Spleen (tissue), 13 donors: ENCODE results near the gene C11orf87. TPM values are rescaled to one million over a fixed set of nuclear protein-coding genes. Genes with fewer than 3 reads are reported as not detected.

Experiments
- DNase-seq: peaks from one replicate; pipeline ENCODE4 v3.0.0-alpha.2; 2020
- H3K27ac ChIP-seq, 8 donors: fragments of 200-600 bp; sonication (generic) in 7 of 8; 1 replicate in 4 of 8; 2 replicates in 4 of 8; pipeline versions ENCODE4 v1.5.0 to v1.8.0; 2016 to 2021; ENCODE audit warnings: inconsistent platforms in 4 of 8, mild to moderate bottlenecking in 4 of 8, moderate library complexity in 1 of 8
- H3K27me3 ChIP-seq, 7 donors: fragments of 200-600 bp; sonication (generic) in 6 of 7; replicated peaks in 1 of 7; 1 replicate in 4 of 7; 2 replicates in 3 of 7; pipeline versions ENCODE4 v1.5.0 to v1.8.0; 2016 to 2021; ENCODE audit warnings: inconsistent platforms in 3 of 7, mild to moderate bottlenecking in 1 of 7
- H3K36me3 ChIP-seq, 6 donors: fragments of 200-600 bp; sonication (generic) in 5 of 6; 1 replicate in 4 of 6; 2 replicates in 2 of 6; pipeline versions ENCODE4 v1.5.0 to v1.8.0; 2016 to 2021; ENCODE audit warnings: inconsistent platforms in 2 of 6
- H3K4me1 ChIP-seq, 6 donors: fragments of 200-600 bp; sonication (generic) in 5 of 6; 1 replicate in 3 of 6; 2 replicates in 3 of 6; pipeline versions ENCODE4 v1.5.0 to v1.8.0; 2016 to 2021; ENCODE audit warnings: inconsistent platforms in 3 of 6
- H3K4me3 ChIP-seq, 8 donors: fragments of 200-600 bp; sonication (generic) in 7 of 8; 1 replicate in 4 of 8; 2 replicates in 4 of 8; pipeline versions ENCODE4 v1.5.0 to v1.8.0; 2016 to 2021; ENCODE audit warnings: inconsistent platforms in 4 of 8, mild to moderate bottlenecking in 4 of 8, moderate library complexity in 2 of 8
- H3K9me3 ChIP-seq, 8 donors: fragments of 200-600 bp; sonication (generic) in 7 of 8; 1 replicate in 4 of 8; 2 replicates in 4 of 8; pipeline versions ENCODE4 v1.5.0 to v1.8.0; 2016 to 2021; ENCODE audit warnings: inconsistent platforms in 4 of 8
- CTCF ChIP-seq, 11 experiments: fragments of 200-600 bp in 7 of 11; fragments of 450-650 bp in 4 of 11; sonication (generic) in 4 of 11; IDR thresholded peaks in 8 of 11; conservative IDR thresholded peaks in 3 of 11; 1 replicate in 7 of 11; 2 replicates in 4 of 11; pipeline versions ENCODE4 v1.4.0 to v1.8.0; 2016 to 2021; ENCODE audit warnings: antibody characterized with exemption in 11 of 11, inconsistent platforms in 4 of 11, mild to moderate bottlenecking in 1 of 11
- POLR2A ChIP-seq, 3 donors: fragments of 450-650 bp; IDR thresholded peaks; one replicate each; pipeline ENCODE4 v1.5.1; 2017; ENCODE audit warnings: antibody characterized with exemption in 3 of 3, mild to moderate bottlenecking in 1 of 3
- POLR2AphosphoS5 ChIP-seq, 3 donors: sonication (generic); formaldehyde crosslinking; IDR thresholded peaks; one replicate each; pipeline ENCODE4 v1.5.1; 2017; ENCODE audit warnings: antibody characterized with exemption in 3 of 3
- WGBS, 5 donors: extraction: QIAGEN DNeasy Blood & Tissue Kit in 3 of 5; methylation state at CpG; one replicate each; pipeline versions ENCODE4 v1.1.5 to v1.1.7; 2013 to 2018; 5-methylcytosine and 5-hydroxymethylcytosine counted together
- intact Hi-C: fragments of 100-400 bp; cut with DNase I; formaldehyde crosslinking; loops from one replicate; pipeline ENCODE4 v1.15.0; 2023; ENCODE audit warnings: low total_unique reads
- long read RNA-seq, 2 donors: transcript quantifications; one replicate each; lab custom pipeline, GENCODE V29; 2026
- polyA plus RNA-seq, 3 donors: library from polyadenylated mRNA; stranded (reverse); fragments of 200-250 nt; gene quantifications; one replicate each; pipeline ENCODE4 v1.2.1, GENCODE V29; 2013
- total RNA-seq, 7 donors: library from RNA; depleted of rRNA in 3 of 7; stranded (reverse); fragments of >200 nt in 3 of 7; fragmentation: NEBNext Ultra II Directional in 4 of 7; extraction: Animal tissue kit (Norgen Biotek cat#: 25700) in 4 of 7; gene quantifications; one replicate each; pipeline versions ENCODE4 v1.1.0 to v1.2.1, GENCODE V29; 2016 to 2021
- donor health status: healthy with polysubstance abuse.
- donor health status: DM: no; HTN: no; CAD: no; lungs with moderate emphysema.
- donor health status: DM: no; HTN: no; CAD: no.
- donor health status: Bipolar disorder and iron deficiency.
- donor health status: healthy.
- donor health status: DM: no; HTN: no; CAD: no.
- donor health status: DM: yes; HTN: yes; CAD: no.

C11orf87 gene
- total RNA-seq (under 1 TPM in 4 of 7 donors, not detected in 3; 0.09 to 0.42 (median 0.15) TPM), polyA plus RNA-seq (under 1 TPM in 2 of 3 donors, not detected in 1; 0.02 to 0.06 TPM)
- long read RNA-seq, donor 1: 0 reads
- long read RNA-seq, donor 2: 0 reads

GRCh38 chr11:109421981-109422869, at the start of gene C11orf87:
Gene C11orf87, plus strand, starts transcription at chr11:109422190. Its CDS starts 1,444 bp downstream, at chr11:109423634.
- Histone ChIP-seq H3K9me3 (no peaks in the 10 kb centered on the region), H3K36me3 (no peaks in the 10 kb centered on the region), H3K27ac (no peak within 1 kb of the TSS), H3K4me3 (peak within 1 kb of the TSS in 7 of 8 donors; percentile 4 to 59 (median 25)), H3K27me3 (peaks cover 6 to 65% (median 36%) of the 10 kb centered on the region in 7 donors), H3K4me1 (peaks cover 0 to 28% (median 13%) of the 10 kb centered on the region in 6 donors)
- WGBS, 5 donors: 3 to 8% (median 4%) methylated on average over 36 to 54 of the region's 54 CpGs
- intact Hi-C loops: no loop called here
- DNase-seq: peak; percentile 68
- no peak for TF ChIP-seq POLR2AphosphoS5 (IDR thresholded peaks at IDR 0.05)
- no peak for TF ChIP-seq POLR2A (IDR thresholded peaks at IDR 0.05)
- TF ChIP-seq CTCF (IDR thresholded peaks at IDR 0.05 in 8 of 11, conservative IDR thresholded peaks at IDR 0.05 in 3 of 11): no peak

DNA sequence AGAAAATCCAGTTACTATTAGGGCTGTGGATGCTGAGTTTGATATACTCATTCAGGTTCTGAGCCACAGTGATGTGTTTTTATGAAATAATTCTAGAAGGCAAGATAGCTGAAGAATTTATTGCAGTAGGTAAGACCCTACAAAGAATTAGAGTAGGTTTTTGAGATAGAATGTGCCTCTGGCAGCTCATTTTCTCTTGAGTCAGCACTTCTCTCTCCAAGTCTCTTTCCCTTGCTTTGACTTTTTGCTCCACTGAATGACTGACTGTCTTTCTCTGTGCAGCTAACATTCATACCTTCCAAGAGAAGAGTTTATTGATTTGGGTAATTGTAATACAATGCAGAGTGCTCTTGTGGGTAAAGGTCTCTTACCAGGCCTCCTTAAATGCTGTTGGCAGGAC, 48.0 kb upstream of the C11orf87 start:
- TF ChIP-seq CTCF (IDR thresholded peaks at IDR 0.05 in 8 of 11, conservative IDR thresholded peaks at IDR 0.05 in 3 of 11) (no peak), POLR2A (IDR thresholded peaks at IDR 0.05) (no peak), POLR2AphosphoS5 (IDR thresholded peaks at IDR 0.05) (no peak)
- Histone ChIP-seq H3K4me3 (no peak overlapping the region), H3K4me1 (no peaks in the 10 kb centered on the region), H3K27me3 (no peaks in the 10 kb centered on the region), H3K36me3 (no peaks in the 10 kb centered on the region), H3K9me3 (peaks cover 0 to 22% (median 15%) of the 10 kb centered on the region in 8 donors), H3K27ac (no peak overlapping the region)
- intact Hi-C loops: no loop called here
- no peak for DNase-seq

DNA sequence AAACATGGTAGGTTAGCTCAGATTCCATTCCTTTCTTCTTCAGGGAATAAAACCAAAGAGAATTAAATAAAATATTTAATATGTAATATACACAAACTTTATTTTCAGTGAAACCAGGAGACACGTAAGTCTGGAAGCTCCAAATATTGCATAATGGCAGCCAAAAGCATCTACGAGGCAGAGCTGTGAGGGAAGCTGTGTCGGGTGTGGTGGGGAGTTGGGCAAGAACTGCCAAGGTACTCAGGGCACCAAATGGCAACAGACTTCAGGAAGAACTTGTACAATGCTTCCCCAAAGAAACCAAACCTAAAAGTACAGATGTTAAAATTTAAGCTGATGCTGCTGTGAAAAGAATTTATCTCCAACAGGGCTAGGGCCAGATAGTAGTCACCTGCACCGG, 47.5 kb upstream of the C11orf87 start:
- no peaks in the 10 kb centered on the region for H3K27me3 ChIP-seq
- H3K9me3 ChIP-seq: peaks cover 0 to 18% (median 11%) of the 10 kb centered on the region in 8 donors
- intact Hi-C loops: no loop called here
- no peak for DNase-seq
- TF ChIP-seq CTCF (IDR thresholded peaks at IDR 0.05 in 8 of 11, conservative IDR thresholded peaks at IDR 0.05 in 3 of 11): no peak
- TF ChIP-seq POLR2AphosphoS5 (IDR thresholded peaks at IDR 0.05): no peak
- TF ChIP-seq POLR2A (IDR thresholded peaks at IDR 0.05): no peak
- H3K27ac ChIP-seq: no peak overlapping the region
- no peaks in the 10 kb centered on the region for H3K36me3 ChIP-seq
- H3K4me3 ChIP-seq: no peak overlapping the region
- 73 to 91% (median 84%) methylated on average over 4 of the region's 4 CpGs for WGBS, 5 donors
- no peaks in the 10 kb centered on the region for H3K4me1 ChIP-seq

DNA sequence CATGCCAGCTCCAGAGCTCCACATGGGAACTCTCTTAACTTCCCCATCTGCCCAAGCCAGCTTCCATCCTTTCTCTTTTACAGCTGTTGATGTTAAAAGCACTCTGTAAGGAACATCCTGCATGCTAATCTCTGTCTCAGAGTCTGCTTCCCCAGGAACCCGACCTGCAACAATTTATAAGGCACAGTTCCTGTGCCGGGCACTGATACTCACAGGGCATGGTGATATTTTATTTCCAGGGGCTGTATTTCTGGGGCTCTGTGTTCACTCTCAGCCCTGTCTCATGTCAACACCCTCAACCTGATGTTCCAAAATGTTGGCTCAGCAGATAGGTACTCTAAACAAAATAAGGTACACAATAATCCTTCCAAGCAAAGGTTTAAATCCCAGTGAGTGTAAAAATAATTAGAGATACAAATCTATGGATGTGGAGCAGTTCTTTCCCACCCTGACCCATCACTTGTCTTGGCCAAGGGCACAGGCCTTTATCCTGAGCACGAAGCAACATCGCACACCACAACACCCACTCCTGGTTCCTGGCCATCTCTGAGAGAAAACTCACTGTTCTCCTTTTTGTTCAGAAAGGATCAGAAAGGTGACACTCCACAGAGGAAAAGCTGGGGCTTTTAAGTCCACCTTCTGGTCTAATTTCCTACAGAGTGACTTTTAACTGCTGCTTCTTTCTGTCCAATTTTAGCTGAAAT, 44.8 kb upstream of the C11orf87 start:
- Histone ChIP-seq H3K9me3 (no peaks in the 10 kb centered on the region), H3K27me3 (no peaks in the 10 kb centered on the region), H3K4me1 (no peaks in the 10 kb centered on the region), H3K36me3 (no peaks in the 10 kb centered on the region), H3K27ac (no peak overlapping the region), H3K4me3 (no peak overlapping the region)
- intact Hi-C loops: no loop called here
- WGBS, 5 donors: 48 to 61% (median 54%) methylated on average over 4 of the region's 4 CpGs
- TF ChIP-seq POLR2AphosphoS5 (IDR thresholded peaks at IDR 0.05): no peak
- no peak for TF ChIP-seq POLR2A (IDR thresholded peaks at IDR 0.05)
- TF ChIP-seq CTCF (IDR thresholded peaks at IDR 0.05 in 8 of 11, conservative IDR thresholded peaks at IDR 0.05 in 3 of 11): no peak
- DNase-seq: no peak
